Measurements from ENCODE around the gene RFWD3. TPM values are rescaled to one million over a fixed set of nuclear protein-coding genes. Genes with fewer than 3 reads are reported as not detected.

Gene RFWD3
- total and polyA plus RNA-seq, 2 of the 4 experiments (the other 2 are of a cell fraction) = 16.7 to 27.6 TPM

DNA sequence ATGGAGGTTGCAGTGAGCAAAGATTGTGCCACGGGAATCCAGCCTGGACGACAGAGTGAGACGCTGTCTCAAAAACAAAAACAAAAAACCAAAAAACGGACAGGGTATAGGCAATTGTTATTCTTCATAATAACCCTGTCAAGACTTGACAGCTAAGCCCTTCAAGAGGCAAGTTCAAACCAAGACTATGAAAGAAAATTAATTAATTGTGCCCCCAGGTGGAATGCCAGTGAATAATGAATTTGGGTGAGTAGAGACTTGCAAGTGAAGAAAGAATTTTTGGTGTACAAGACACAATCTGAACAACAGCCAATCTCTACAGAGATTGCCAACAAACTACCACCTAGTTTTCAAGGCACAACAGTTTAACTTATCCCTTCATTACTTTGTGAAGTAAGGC, 6.3 kb downstream of the RFWD3 start:
- H3K79me1 ChIP-seq (ENCODE audit: low read depth in 1 of 2, low read length in 2 of 2) = peaks cover 42 to 60% of the 10 kb centered on the region in 2 experiments
- H2BK15ac ChIP-seq (ENCODE audit: low read depth, low read length) = no peak overlapping the region
- no peak overlapping the region for H4K8ac ChIP-seq (ENCODE audit: low read depth in 2 of 2, low read length in 2 of 2)
- ATAC-seq (ENCODE audit: low read depth) (no peak), DNase-seq (no peak)
- no peak for TF ChIP-seq SMC3 (IDR thresholded peaks at IDR 0.05; ENCODE audit: low read depth, low read length)
- no peak for TF ChIP-seq CHD1 (IDR thresholded peaks at IDR 0.05; ENCODE audit: low read depth, low read length)
- TF ChIP-seq, protein P1, sequence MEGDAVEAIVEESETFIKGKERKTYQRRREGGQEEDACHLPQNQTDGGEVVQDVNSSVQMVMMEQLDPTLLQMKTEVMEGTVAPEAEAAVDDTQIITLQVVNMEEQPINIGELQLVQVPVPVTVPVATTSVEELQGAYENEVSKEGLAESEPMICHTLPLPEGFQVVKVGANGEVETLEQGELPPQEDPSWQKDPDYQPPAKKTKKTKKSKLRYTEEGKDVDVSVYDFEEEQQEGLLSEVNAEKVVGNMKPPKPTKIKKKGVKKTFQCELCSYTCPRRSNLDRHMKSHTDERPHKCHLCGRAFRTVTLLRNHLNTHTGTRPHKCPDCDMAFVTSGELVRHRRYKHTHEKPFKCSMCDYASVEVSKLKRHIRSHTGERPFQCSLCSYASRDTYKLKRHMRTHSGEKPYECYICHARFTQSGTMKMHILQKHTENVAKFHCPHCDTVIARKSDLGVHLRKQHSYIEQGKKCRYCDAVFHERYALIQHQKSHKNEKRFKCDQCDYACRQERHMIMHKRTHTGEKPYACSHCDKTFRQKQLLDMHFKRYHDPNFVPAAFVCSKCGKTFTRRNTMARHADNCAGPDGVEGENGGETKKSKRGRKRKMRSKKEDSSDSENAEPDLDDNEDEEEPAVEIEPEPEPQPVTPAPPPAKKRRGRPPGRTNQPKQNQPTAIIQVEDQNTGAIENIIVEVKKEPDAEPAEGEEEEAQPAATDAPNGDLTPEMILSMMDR (conservative IDR thresholded peaks at IDR 0.05; ENCODE audit: low read depth, low read length) = no peak
- TF ChIP-seq RAD21 (IDR thresholded peaks at IDR 0.05; ENCODE audit: low read length) = no peak
- no peak for TF ChIP-seq RCOR1 (IDR thresholded peaks at IDR 0.05; ENCODE audit: insufficient replicate concordance, low read length)
- TF ChIP-seq, protein P2, sequence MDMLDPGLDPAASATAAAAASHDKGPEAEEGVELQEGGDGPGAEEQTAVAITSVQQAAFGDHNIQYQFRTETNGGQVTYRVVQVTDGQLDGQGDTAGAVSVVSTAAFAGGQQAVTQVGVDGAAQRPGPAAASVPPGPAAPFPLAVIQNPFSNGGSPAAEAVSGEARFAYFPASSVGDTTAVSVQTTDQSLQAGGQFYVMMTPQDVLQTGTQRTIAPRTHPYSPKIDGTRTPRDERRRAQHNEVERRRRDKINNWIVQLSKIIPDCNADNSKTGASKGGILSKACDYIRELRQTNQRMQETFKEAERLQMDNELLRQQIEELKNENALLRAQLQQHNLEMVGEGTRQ (IDR thresholded peaks at IDR 0.05; ENCODE audit: low read depth, low read length) = no peak
- TF ChIP-seq POLR2A (IDR thresholded peaks at IDR 0.05; ENCODE audit: low read depth, low read length) = no peak
- no peak for TF ChIP-seq RFX5 (IDR thresholded peaks at IDR 0.05; ENCODE audit: low read depth, low read length)
- TF ChIP-seq, protein P3, sequence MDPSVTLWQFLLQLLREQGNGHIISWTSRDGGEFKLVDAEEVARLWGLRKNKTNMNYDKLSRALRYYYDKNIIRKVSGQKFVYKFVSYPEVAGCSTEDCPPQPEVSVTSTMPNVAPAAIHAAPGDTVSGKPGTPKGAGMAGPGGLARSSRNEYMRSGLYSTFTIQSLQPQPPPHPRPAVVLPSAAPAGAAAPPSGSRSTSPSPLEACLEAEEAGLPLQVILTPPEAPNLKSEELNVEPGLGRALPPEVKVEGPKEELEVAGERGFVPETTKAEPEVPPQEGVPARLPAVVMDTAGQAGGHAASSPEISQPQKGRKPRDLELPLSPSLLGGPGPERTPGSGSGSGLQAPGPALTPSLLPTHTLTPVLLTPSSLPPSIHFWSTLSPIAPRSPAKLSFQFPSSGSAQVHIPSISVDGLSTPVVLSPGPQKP (IDR thresholded peaks at IDR 0.05; ENCODE audit: borderline replicate concordance, low read depth, low read length) = no peak
- TF ChIP-seq MAZ (IDR thresholded peaks at IDR 0.05; ENCODE audit: borderline replicate concordance, low read depth, low read length) = no peak
- TF ChIP-seq MXI1 (IDR thresholded peaks at IDR 0.05; ENCODE audit: borderline replicate concordance, low read depth, low read length) = no peak
- no peak for TF ChIP-seq BHLHE40 (IDR thresholded peaks at IDR 0.05; ENCODE audit: low read depth, low read length)
- no peak for TF ChIP-seq MAFK (IDR thresholded peaks at IDR 0.05; ENCODE audit: low read depth, low read length)
- no peak for TF ChIP-seq CEBPB (IDR thresholded peaks at IDR 0.05; ENCODE audit: low read depth, low read length)
- TF ChIP-seq NFE2L2 (IDR thresholded peaks at IDR 0.05; ENCODE audit: low read depth, low read length) = no peak
- TF ChIP-seq FOS (IDR thresholded peaks at IDR 0.05; ENCODE audit: low read depth, low read length) = no peak
- no peak overlapping the region for H3K4me2 ChIP-seq (ENCODE audit: low read depth, low read length)
- intact Hi-C loops (cut with micrococcal nuclease) (no loop called here), dilution Hi-C loops (cut with HindIII; ENCODE audit: low sequenced_read_pairs, unreplicated experiment) (no loop called here), in situ Hi-C loops (cut with MboI; ENCODE audit: low sequenced_read_pairs) (no loop called here)
- H2AFZ ChIP-seq (replicated peaks; ENCODE audit: low read length, poor library complexity) = no peak overlapping the region
- H3K4ac ChIP-seq (ENCODE audit: low read depth, low read length) = no peak overlapping the region
- no CpG with 5 or more reads among the region's 4 CpGs for WGBS, 2 experiments (ENCODE audit: extremely low coverage in 2 of 2, insufficient read length in 1 of 2)
- H3K9ac ChIP-seq (ENCODE audit: low read depth, low read length) = no peak overlapping the region
- ChIA-PET POLR2A (ENCODE audit: unreplicated experiment) (no interaction called here), CTCF (interaction anchor here (1.4 kb wide), 1 partner anchor 9 kb away, joined by 3 read pairs; no protein-coding TSS in a partner anchor)
- no peak overlapping the region for H3K4me3 ChIP-seq (ENCODE audit: insufficient read depth, low read depth, low read length)
- no peak overlapping the region for H3K23ac ChIP-seq (ENCODE audit: low read depth, low read length)
- no peaks in the 10 kb centered on the region for H3K4me1 ChIP-seq (ENCODE audit: control insufficient read depth, insufficient read depth, low read length)
- H2BK20ac ChIP-seq (ENCODE audit: low read depth, low read length) = no peak overlapping the region
- H3K36me3 ChIP-seq (ENCODE audit: control insufficient read depth, insufficient read depth, low read length) = peaks cover 54% of the 10 kb centered on the region
- H2AK9ac ChIP-seq (replicated peaks; ENCODE audit: low read depth, low read length, poor library complexity) = no peak overlapping the region
- BruUV-seq (replicated peaks) = no TSS peak
- H3K14ac ChIP-seq (replicated peaks; ENCODE audit: low read depth, low read length) = no peak overlapping the region
- H3K27me3 ChIP-seq (ENCODE audit: control insufficient read depth, insufficient read depth, low read length) = no peaks in the 10 kb centered on the region
- no peaks in the 10 kb centered on the region for H3K9me3 ChIP-seq (ENCODE audit: control insufficient read depth, insufficient read depth, low read length)
- no peak overlapping the region for H2BK5ac ChIP-seq (ENCODE audit: low read depth, low read length, poor library complexity, severe bottlenecking)
- H3K27ac ChIP-seq (ENCODE audit: insufficient read depth, low read length) = no peak overlapping the region
- H4K5ac ChIP-seq (ENCODE audit: low read depth, low read length) = no peak overlapping the region
- H3K18ac ChIP-seq (ENCODE audit: low read depth, low read length) = no peak overlapping the region
- H3K56ac ChIP-seq (ENCODE audit: extremely low read depth, insufficient read depth, low read length) = no peak overlapping the region
- no peak overlapping the region for H4K91ac ChIP-seq (ENCODE audit: insufficient read depth, low read depth, low read length)
- H3K9me1 ChIP-seq (ENCODE audit: insufficient read depth, low read length) = peaks cover 8% of the 10 kb centered on the region; the same call in 1 of the 2 replicates
- H4K20me1 ChIP-seq (ENCODE audit: insufficient read depth, low read length) = peaks cover 16% of the 10 kb centered on the region
- H2BK120ac ChIP-seq (ENCODE audit: low read depth, low read length) = no peak overlapping the region
- no peak overlapping the region for H2AK5ac ChIP-seq (ENCODE audit: low read depth, low read length)

Data from IMR-90 (cell line).